H1 (cell line): ENCODE data around the gene CBR4.

Experiments used
- ASH2L ChIP-seq: fragments of 200-600, 300-600 bp; sonication (generic); IDR thresholded peaks from one replicate; pipeline ENCODE4 v1.7.1; 2017; ENCODE audit warnings: low read length
- CTCF ChIP-seq, 3 experiments: IDR thresholded peaks; 1 replicate in 2 of 3; 2 replicates in 1 of 3; pipeline versions ENCODE4 v1.5.1 to v1.6.1; 2011; ENCODE audit warnings: low read length in 3 of 3, mild to moderate bottlenecking in 3 of 3, inconsistent platforms in 2 of 3, low read depth in 1 of 3, moderate library complexity in 1 of 3; ENCODE audit not compliant: insufficient read depth in 1 of 3; ENCODE audit errors: control extremely low read depth in 1 of 3
- HDAC2 ChIP-seq, 2 experiments: fragments of 300-600 bp in 1 of 2; sonication (generic) in 1 of 2; IDR thresholded peaks; 2 replicates each; pipeline ENCODE4 v1.6.1; 2011 to 2012; ENCODE audit warnings: low read depth in 2 of 2, low read length in 2 of 2, mild to moderate bottlenecking in 2 of 2, moderate library complexity in 2 of 2, borderline replicate concordance in 1 of 2, inconsistent platforms in 1 of 2
- SIN3A ChIP-seq, 2 experiments: IDR thresholded peaks in 1 of 2; conservative IDR thresholded peaks in 1 of 2; 2 replicates each; pipeline ENCODE4 v1.6.1; 2011 to 2012; ENCODE audit warnings: low read length in 2 of 2, improper control_type of control experiment in 1 of 2, low read depth in 1 of 2, mild to moderate bottlenecking in 1 of 2
- SP4 ChIP-seq: IDR thresholded peaks from 2 replicates; pipeline ENCODE4 v1.6.1; 2012; ENCODE audit warnings: low read length, inconsistent platforms
- SUZ12 ChIP-seq: fragments of 200-600 bp; sonication (generic); IDR thresholded peaks from 2 replicates; pipeline ENCODE4 v1.6.1; 2012; ENCODE audit warnings: mild to moderate bottlenecking, inconsistent platforms, low read length, moderate library complexity, mixed read lengths

- TF ChIP-seq CTCF (IDR thresholded peaks at IDR 0.05; ENCODE audit: control extremely low read depth in 1 of 3, insufficient read depth in 1 of 3, low read depth in 1 of 3, low read length in 3 of 3) (no peak), HDAC2 (IDR thresholded peaks at IDR 0.05; ENCODE audit: borderline replicate concordance in 1 of 2, low read depth in 2 of 2, low read length in 2 of 2) (no peak), SIN3A (conservative IDR thresholded peaks at IDR 0.05 in 1 of 2, IDR thresholded peaks at IDR 0.05 in 1 of 2; ENCODE audit: low read depth in 1 of 2, low read length in 2 of 2) (no peak), ASH2L (no peak), SUZ12 (no peak), SP4 (no peak)
These were observed 34.8 kb upstream of the CBR4 start for GRCh38 chr4:169044714-169045447.
